ENCODE measurements around the gene BTBD18. TPM values are rescaled to one million over a fixed set of nuclear protein-coding genes. Genes with fewer than 3 reads are reported as not detected.

Gene BTBD18
- total RNA-seq, 1 donor from 2014 or later, result not detected

- peaks cover 96% of the 10 kb centered on the region for H3K4me1 ChIP-seq
- no peaks in the 10 kb centered on the region for H3K9me3 ChIP-seq (replicated peaks)
- TF ChIP-seq CTCF (IDR thresholded peaks at IDR 0.05; ENCODE audit: borderline replicate concordance), result no peak
- DNase-seq, result no peak
- intact Hi-C loops (cut with micrococcal nuclease), result no loop called here
- H3K27me3 ChIP-seq (ENCODE audit: low read depth), result no peaks in the 10 kb centered on the region
- peak overlapping the region; percentile 55 for H3K27ac ChIP-seq (replicated peaks)
- peaks cover 23% of the 10 kb centered on the region for H3K36me3 ChIP-seq
- no peak overlapping the region for H3K4me3 ChIP-seq
Observed at GRCh38 chr11:57787920-57788702, 36.5 kb upstream of the BTBD18 start.

- peak overlapping the region; percentile 55 for H3K27ac ChIP-seq (replicated peaks)
- no peaks in the 10 kb centered on the region for H3K9me3 ChIP-seq (replicated peaks)
- peaks cover 96% of the 10 kb centered on the region for H3K4me1 ChIP-seq
- intact Hi-C loops (cut with micrococcal nuclease), result no loop called here
- peaks cover 20% of the 10 kb centered on the region for H3K36me3 ChIP-seq
- DNase-seq, result no peak
- no peak overlapping the region for H3K4me3 ChIP-seq
- no peaks in the 10 kb centered on the region for H3K27me3 ChIP-seq (ENCODE audit: low read depth)
- TF ChIP-seq CTCF (IDR thresholded peaks at IDR 0.05; ENCODE audit: borderline replicate concordance), result no peak
Observed at GRCh38 chr11:57787006-57787604, 35.5 kb upstream of the BTBD18 start.

DNA sequence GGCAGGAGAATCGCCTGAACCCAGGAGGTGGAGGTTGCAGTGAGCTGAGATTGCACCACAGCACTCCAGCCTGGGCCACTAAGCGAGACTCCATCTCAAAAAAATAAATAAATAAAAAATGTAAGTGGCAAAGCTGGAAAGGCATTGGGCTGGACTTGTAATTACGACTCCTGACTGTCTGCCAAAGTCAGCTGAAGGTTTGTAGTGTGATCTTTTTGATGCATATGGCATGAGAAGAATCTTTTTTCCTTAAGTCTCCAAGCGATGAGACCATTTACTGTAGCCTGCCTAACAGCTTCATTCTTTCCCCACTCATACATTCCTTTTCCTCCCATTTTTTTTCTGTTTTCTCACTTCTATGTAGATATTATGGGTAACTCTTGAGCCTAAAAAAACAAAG is 34.8 kb upstream of the BTBD18 start:
- peaks cover 96% of the 10 kb centered on the region for H3K4me1 ChIP-seq
- no peak overlapping the region for H3K4me3 ChIP-seq
- no peaks in the 10 kb centered on the region for H3K9me3 ChIP-seq (replicated peaks)
- H3K36me3 ChIP-seq, result peaks cover 13% of the 10 kb centered on the region
- peak overlapping the region; percentile 55 for H3K27ac ChIP-seq (replicated peaks)
- intact Hi-C loops (cut with micrococcal nuclease), result no loop called here
- no peak for DNase-seq
- no peak for TF ChIP-seq CTCF (IDR thresholded peaks at IDR 0.05; ENCODE audit: borderline replicate concordance)
- no peaks in the 10 kb centered on the region for H3K27me3 ChIP-seq (ENCODE audit: low read depth)

DNA sequence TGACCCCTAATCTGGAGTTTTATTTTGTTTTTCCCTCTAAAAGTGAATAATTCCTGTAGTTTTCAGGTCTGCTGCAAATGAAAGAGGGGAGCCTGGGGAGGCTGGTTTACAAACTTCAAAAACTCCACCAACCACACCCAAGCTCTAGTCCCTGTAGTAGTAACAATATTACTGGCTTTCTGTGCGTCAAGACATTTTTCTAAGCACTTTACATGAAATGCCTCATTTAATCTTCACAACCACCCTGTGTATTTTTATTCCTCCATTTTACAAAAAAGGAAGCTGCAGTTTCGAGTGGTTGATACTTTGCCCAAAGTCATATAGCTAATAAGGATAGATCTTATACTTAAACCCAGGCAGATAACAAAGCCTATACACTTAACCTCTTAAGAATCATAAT is 33.5 kb upstream of the BTBD18 start:
- Histone ChIP-seq H3K9me3 (replicated peaks) (no peaks in the 10 kb centered on the region), H3K4me3 (no peak overlapping the region), H3K36me3 (peaks cover 4% of the 10 kb centered on the region), H3K4me1 (peaks cover 100% of the 10 kb centered on the region), H3K27me3 (ENCODE audit: low read depth) (no peaks in the 10 kb centered on the region), H3K27ac (replicated peaks) (peak overlapping the region; percentile 55)
- no peak for DNase-seq
- intact Hi-C loops (cut with micrococcal nuclease), result no loop called here
- no peak for TF ChIP-seq CTCF (IDR thresholded peaks at IDR 0.05; ENCODE audit: borderline replicate concordance)

- Histone ChIP-seq H3K27ac (replicated peaks) (peak overlapping the region; percentile 97), H3K4me1 (peaks cover 100% of the 10 kb centered on the region), H3K4me3 (peak overlapping the region; percentile 10), H3K27me3 (ENCODE audit: low read depth) (no peaks in the 10 kb centered on the region), H3K36me3 (no peaks in the 10 kb centered on the region), H3K9me3 (replicated peaks) (no peaks in the 10 kb centered on the region)
- intact Hi-C loops (cut with micrococcal nuclease), result no loop called here
- TF ChIP-seq CTCF (IDR thresholded peaks at IDR 0.05; ENCODE audit: borderline replicate concordance), result no peak
- no peak for DNase-seq
Observed at GRCh38 chr11:57781529-57781943, 29.9 kb upstream of the BTBD18 start.

All from left ventricle myocardium inferior (tissue), 1 donor.